HG02870 (cell line): ENCODE results near the gene CTIF.

ENCODE experiments used
- ATAC-seq: cut with Tn5 transposase; IDR thresholded peaks from one replicate; pipeline ENCODE4 v1.9.1; 2021; ENCODE audit warnings: mild to moderate bottlenecking, moderate library complexity; ENCODE audit not compliant: unreplicated experiment

Gene CTIF

GRCh38 chr18:48796491-48797205, 257.8 kb downstream of the CTIF start:
- ATAC-seq, result no peak

GRCh38 chr18:48797841-48798255, 259.0 kb downstream of the CTIF start:
- ATAC-seq, result no peak

GRCh38 chr18:48798334-48799245, 259.8 kb downstream of the CTIF start:
- no peak for ATAC-seq

- no peak for ATAC-seq
Measured at GRCh38 chr18:48799724-48800315, 261.0 kb downstream of the CTIF start.

GRCh38 chr18:48800466-48800865, 261.6 kb downstream of the CTIF start:
- ATAC-seq, result no peak

- peak; percentile 69 for ATAC-seq
Measured at GRCh38 chr18:48800876-48801727, 262.3 kb downstream of the CTIF start.

- ATAC-seq, result no peak
Measured at GRCh38 chr18:48801728-48802542, 263.1 kb downstream of the CTIF start.

GRCh38 chr18:48802543-48803290, 263.9 kb downstream of the CTIF start:
- no peak for ATAC-seq

GRCh38 chr18:48803518-48803917, 264.7 kb downstream of the CTIF start:
- no peak for ATAC-seq

- no peak for ATAC-seq
Measured at GRCh38 chr18:48803951-48804855, 265.4 kb downstream of the CTIF start.

- no peak for ATAC-seq
Measured at GRCh38 chr18:48804856-48805610, 266.2 kb downstream of the CTIF start.

GRCh38 chr18:48805826-48806535, 267.1 kb downstream of the CTIF start:
- no peak for ATAC-seq

GRCh38 chr18:48806551-48807261, 267.9 kb downstream of the CTIF start:
- no peak for ATAC-seq

- no peak for ATAC-seq
Measured at GRCh38 chr18:48808476-48808875, 269.6 kb downstream of the CTIF start.

- no peak for ATAC-seq
Measured at GRCh38 chr18:48809365-48809764, 270.5 kb downstream of the CTIF start.

GRCh38 chr18:48810805-48811204, 272.0 kb downstream of the CTIF start:
- no peak for ATAC-seq
